Duodenal mucosa (tissue), 2 donors: ENCODE results near the gene DHX15.
A peak's percentile ranks its signal among the peaks of the same experiment; 100 is the strongest.

Source experiments
- H3K27ac ChIP-seq: one replicate; pipeline ENCODE4 v1.7.0; 2013; ENCODE audit warnings: low read depth, low read length
- H3K27me3 ChIP-seq, 2 donors: one replicate each; pipeline ENCODE4 v1.7.0; 2013; ENCODE audit warnings: low read length in 2 of 2, control low read depth in 1 of 2; ENCODE audit not compliant: insufficient read depth in 2 of 2, control insufficient read depth in 1 of 2
- H3K36me3 ChIP-seq, 2 donors: one replicate each; pipeline ENCODE4 v1.7.0; 2013; ENCODE audit warnings: low read length in 2 of 2, control low read depth in 1 of 2; ENCODE audit not compliant: insufficient read depth in 2 of 2, control insufficient read depth in 1 of 2
- H3K4me1 ChIP-seq, 2 donors: one replicate each; pipeline ENCODE4 v1.7.0; 2013; ENCODE audit warnings: low read length in 2 of 2, control low read depth in 1 of 2; ENCODE audit not compliant: insufficient read depth in 2 of 2, control insufficient read depth in 1 of 2
- H3K4me3 ChIP-seq, 2 donors: one replicate each; pipeline ENCODE4 v1.7.0; 2013; ENCODE audit warnings: low read length in 2 of 2, low read depth in 1 of 2
- H3K9ac ChIP-seq, 2 donors: one replicate each; pipeline ENCODE4 v1.7.0; 2013; ENCODE audit warnings: low read length in 2 of 2, low read depth in 1 of 2
- H3K9me3 ChIP-seq, 2 donors: one replicate each; pipeline ENCODE4 v1.7.0; 2013; ENCODE audit warnings: low read length in 2 of 2, control low read depth in 1 of 2; ENCODE audit not compliant: control insufficient read depth in 1 of 2

Gene DHX15

DNA sequence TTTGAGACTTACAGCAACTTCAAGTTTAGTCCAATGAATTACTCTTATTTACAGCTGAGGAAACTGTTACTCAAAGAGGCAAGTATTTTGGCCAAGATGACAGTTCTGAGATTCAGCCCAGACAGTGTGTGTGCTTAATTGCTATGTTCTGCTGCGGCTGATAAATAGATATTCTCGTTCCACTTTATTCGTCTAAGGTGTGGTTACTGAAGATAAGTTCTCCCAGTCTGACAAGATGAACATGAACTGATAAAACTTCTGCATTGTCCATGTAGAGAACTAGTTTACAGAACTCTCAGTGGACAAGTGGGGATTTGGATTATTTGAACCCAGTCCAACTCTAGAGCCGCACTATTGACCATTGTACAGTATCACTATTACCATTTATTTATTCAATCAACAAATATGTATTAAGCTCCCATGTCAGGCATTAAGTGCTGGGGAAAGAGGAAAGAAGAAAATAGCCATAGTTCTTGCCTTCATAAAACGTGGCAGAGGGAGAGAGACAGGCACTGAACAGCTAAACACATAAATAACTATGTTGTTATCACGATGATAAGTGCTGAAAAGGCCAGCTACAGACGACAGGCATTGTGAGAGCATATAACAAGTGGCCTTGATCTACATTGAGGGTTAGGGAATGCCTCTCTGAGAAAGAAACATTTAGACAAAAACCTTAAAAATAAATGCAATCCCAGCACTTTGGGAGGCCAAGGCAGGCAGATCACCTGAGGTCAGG lies 4.0 kb upstream of the DHX15 start:
- Histone ChIP-seq H3K36me3 (no peaks in the 10 kb centered on the region), H3K4me1 (no peaks in the 10 kb centered on the region), H3K4me3 (no peak overlapping the region)

GRCh38 chr4:24583451-24584210 lies 723 bp downstream of the DHX15 start:
- Histone ChIP-seq H3K4me1 (peaks cover 23 to 25% of the 10 kb centered on the region in 2 donors), H3K9ac (peak overlapping the region; percentile 87 to 96), H3K36me3 (no peaks in the 10 kb centered on the region), H3K4me3 (peak overlapping the region; percentile 94 to 98), H3K9me3 (no peaks in the 10 kb centered on the region), H3K27ac (peak overlapping the region; percentile 95), H3K27me3 (no peaks in the 10 kb centered on the region)

More for the DNA sequence above, 4.0 kb upstream of the DHX15 start:
- peaks cover 4 to 8% of the 10 kb centered on the region in 2 donors for H3K9me3 ChIP-seq
- no peak overlapping the region for H3K9ac ChIP-seq
- H3K27ac ChIP-seq: no peak overlapping the region
- no peaks in the 10 kb centered on the region for H3K27me3 ChIP-seq

DNA sequence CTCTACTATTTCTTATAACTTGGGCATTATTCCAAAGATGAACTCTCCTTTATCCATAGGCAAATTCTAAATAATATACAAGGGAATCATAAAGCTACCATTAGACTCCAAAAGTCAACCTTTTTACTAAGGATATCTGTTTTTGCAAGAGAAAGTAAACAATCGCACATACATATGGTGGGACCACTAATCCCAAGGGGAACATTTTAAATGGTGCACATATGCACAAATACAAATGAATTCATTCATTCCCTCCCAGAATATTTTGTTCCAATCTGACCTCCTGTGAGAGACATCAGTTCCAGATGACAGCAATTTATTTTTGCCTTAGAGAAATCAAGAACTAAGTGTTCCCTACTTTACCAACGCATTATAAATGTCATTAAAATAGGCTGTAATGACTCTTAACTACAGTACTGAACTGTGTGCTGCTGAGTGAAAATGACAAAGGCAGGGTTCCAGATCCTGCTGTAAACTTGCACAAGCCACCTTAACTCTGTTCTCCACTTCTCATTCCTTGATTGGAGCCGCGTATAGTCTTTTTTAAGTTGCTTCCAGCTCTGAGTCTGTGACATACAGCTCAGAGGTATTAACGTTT lies 2.0 kb downstream of the DHX15 start:
- H3K27ac ChIP-seq: no peak overlapping the region
- H3K4me3 ChIP-seq: peak overlapping the region; percentile 94 to 98
- no peaks in the 10 kb centered on the region for H3K36me3 ChIP-seq
- no peaks in the 10 kb centered on the region for H3K9me3 ChIP-seq
- peaks cover 34 to 36% of the 10 kb centered on the region in 2 donors for H3K4me1 ChIP-seq
- H3K27me3 ChIP-seq: no peaks in the 10 kb centered on the region
- peak overlapping the region; percentile 87 to 96 for H3K9ac ChIP-seq

DNA sequence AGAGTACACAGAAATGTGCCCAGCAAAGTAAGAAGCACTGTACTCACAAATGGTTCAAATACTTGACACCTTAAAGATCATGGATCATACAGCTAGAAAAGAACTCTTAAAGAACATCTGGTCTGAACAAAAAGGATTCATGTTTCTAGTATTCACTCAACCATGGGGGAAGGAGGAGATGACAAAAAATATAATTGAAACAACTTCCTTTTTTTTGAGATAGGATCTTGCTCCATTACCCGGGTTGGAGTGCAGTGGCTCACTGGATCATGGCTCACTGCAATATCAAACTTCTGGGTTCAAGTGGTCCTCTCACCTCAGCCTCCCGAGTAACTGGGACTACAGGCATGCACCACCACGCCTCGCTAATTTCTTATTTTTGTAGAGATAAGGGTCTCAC lies 6.0 kb downstream of the DHX15 start:
- Histone ChIP-seq H3K27ac (no peak overlapping the region), H3K4me1 (peaks cover 38 to 40% of the 10 kb centered on the region in 2 donors), H3K9me3 (no peaks in the 10 kb centered on the region)

GRCh38 chr4:24576276-24576675 lies 8.1 kb downstream of the DHX15 start:
- no peak overlapping the region for H3K4me3 ChIP-seq
- no peak overlapping the region for H3K27ac ChIP-seq
- no peak overlapping the region for H3K9ac ChIP-seq
- no peaks in the 10 kb centered on the region for H3K9me3 ChIP-seq
- peaks cover 17 to 34% of the 10 kb centered on the region in 2 donors for H3K36me3 ChIP-seq
- peaks cover 19 to 30% of the 10 kb centered on the region in 2 donors for H3K4me1 ChIP-seq
- H3K27me3 ChIP-seq: no peaks in the 10 kb centered on the region

More for the DNA sequence above, 6.0 kb downstream of the DHX15 start:
- Histone ChIP-seq H3K9ac (no peak overlapping the region), H3K27me3 (no peaks in the 10 kb centered on the region), H3K4me3 (no peak overlapping the region), H3K36me3 (peaks cover 16 to 24% of the 10 kb centered on the region in 2 donors)

GRCh38 chr4:24574236-24574635 lies 10.1 kb downstream of the DHX15 start:
- H3K4me1 ChIP-seq: peaks cover 15 to 35% of the 10 kb centered on the region in 2 donors
- H3K9me3 ChIP-seq: no peaks in the 10 kb centered on the region
- no peak overlapping the region for H3K4me3 ChIP-seq
- no peak overlapping the region for H3K27ac ChIP-seq
- peaks cover 22 to 43% of the 10 kb centered on the region in 2 donors for H3K36me3 ChIP-seq
- no peak overlapping the region for H3K9ac ChIP-seq
- H3K27me3 ChIP-seq: no peaks in the 10 kb centered on the region

DNA sequence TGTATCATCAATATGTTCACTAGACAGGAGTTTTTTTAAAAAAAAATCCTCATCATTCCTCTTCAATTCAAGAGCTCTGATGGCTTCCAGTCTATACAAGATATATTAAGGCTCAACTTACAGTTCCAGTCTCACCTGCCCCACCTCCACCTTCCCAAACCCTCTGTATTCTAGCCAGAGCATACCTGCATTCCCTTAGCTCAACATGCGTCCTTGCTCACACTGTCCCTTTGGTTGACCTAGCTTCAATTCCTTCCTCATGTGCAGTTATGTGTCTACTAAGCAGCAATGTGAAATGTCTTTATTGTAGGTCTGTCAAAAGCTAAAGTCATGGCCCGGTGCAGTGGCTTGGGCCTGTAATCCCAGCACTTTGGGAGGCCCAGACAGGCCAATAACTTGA lies 10.8 kb downstream of the DHX15 start:
- H3K27me3 ChIP-seq: no peaks in the 10 kb centered on the region
- H3K4me1 ChIP-seq: peaks cover 13 to 35% of the 10 kb centered on the region in 2 donors
- no peaks in the 10 kb centered on the region for H3K9me3 ChIP-seq
- H3K9ac ChIP-seq: no peak overlapping the region
- H3K4me3 ChIP-seq: no peak overlapping the region
- peaks cover 22 to 44% of the 10 kb centered on the region in 2 donors for H3K36me3 ChIP-seq
- no peak overlapping the region for H3K27ac ChIP-seq

- Histone ChIP-seq H3K27ac (no peak overlapping the region), H3K4me3 (no peak overlapping the region), H3K9me3 (no peaks in the 10 kb centered on the region), H3K4me1 (peaks cover 4 to 31% of the 10 kb centered on the region in 2 donors), H3K36me3 (peaks cover 17 to 51% of the 10 kb centered on the region in 2 donors), H3K27me3 (no peaks in the 10 kb centered on the region), H3K9ac (no peak overlapping the region)
These were observed 13.6 kb downstream of the DHX15 start for GRCh38 chr4:24570574-24571236.

GRCh38 chr4:24570172-24570571 lies 14.2 kb downstream of the DHX15 start:
- H3K27ac ChIP-seq: no peak overlapping the region
- no peaks in the 10 kb centered on the region for H3K27me3 ChIP-seq
- H3K4me1 ChIP-seq: peaks cover 9 to 36% of the 10 kb centered on the region in 2 donors

More at GRCh38 chr4:24570172-24570571, 14.2 kb downstream of the DHX15 start:
- peaks cover 12 to 49% of the 10 kb centered on the region in 2 donors for H3K36me3 ChIP-seq
- H3K4me3 ChIP-seq: no peak overlapping the region
- H3K9ac ChIP-seq: no peak overlapping the region
- no peaks in the 10 kb centered on the region for H3K9me3 ChIP-seq
